Stimulated activated CD4-positive, alpha-beta T cell treated with anti-CD3 and anti-CD28 coated beads, Interleukin-12 subunit alpha, Interleukin-12 subunit beta, amount 100 ng/mL, for 24 hours (primary cell): ENCODE results near the gene INSYN1.

ENCODE experiments used
- DNase-seq, 2 experiments: peaks; one replicate each; pipeline ENCODE4 v3.0.0-alpha.2; 2020; ENCODE audit warnings: low read depth in 2 of 2

INSYN1 gene

GRCh38 chr15:73687351-73687750 is 65.8 kb downstream of the INSYN1 start:
- no peak for DNase-seq

GRCh38 chr15:73686781-73687256 is 66.3 kb downstream of the INSYN1 start:
- no peak for DNase-seq

DNA sequence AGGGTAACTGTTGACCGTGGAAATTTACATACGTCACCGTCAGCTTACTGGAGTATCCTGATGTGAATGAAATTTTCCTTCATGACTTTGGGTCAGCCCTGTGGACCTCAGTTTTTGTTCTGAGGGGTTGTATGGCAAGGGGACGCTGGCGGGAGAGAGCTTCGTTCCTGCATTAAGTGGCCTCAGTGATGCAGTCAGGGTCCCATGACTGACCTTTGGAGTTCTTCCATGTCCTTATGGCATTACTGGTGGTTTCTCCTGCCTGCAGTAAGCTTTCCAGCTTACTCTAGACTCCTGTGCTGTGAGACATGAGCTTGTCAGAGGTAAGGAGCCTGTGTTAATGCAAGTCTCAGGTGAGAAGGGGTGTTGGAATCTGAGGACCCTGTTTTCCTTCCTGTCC is 67.2 kb downstream of the INSYN1 start:
- no peak for DNase-seq
